Mucosa of stomach (tissue), 1 donor: ENCODE data around the gene MYCT1.

Source experiments
- H3K27me3 ChIP-seq: one replicate; pipeline ENCODE4 v1.7.0; 2013; ENCODE audit warnings: mild to moderate bottlenecking, low read length; ENCODE audit not compliant: control insufficient read depth, insufficient read depth
- H3K36me3 ChIP-seq: one replicate; pipeline ENCODE4 v1.7.0; 2013; ENCODE audit warnings: low read length; ENCODE audit not compliant: control insufficient read depth, insufficient read depth
- H3K4me1 ChIP-seq: one replicate; pipeline ENCODE4 v1.7.0; 2013; ENCODE audit warnings: mild to moderate bottlenecking, low read length; ENCODE audit not compliant: control insufficient read depth, insufficient read depth
- H3K4me3 ChIP-seq: one replicate; pipeline ENCODE4 v1.7.0; 2013; ENCODE audit warnings: low read length
- H3K9ac ChIP-seq: one replicate; pipeline ENCODE4 v1.7.0; 2013; ENCODE audit warnings: mild to moderate bottlenecking, low read length, moderate library complexity
- H3K9me3 ChIP-seq: one replicate; pipeline ENCODE4 v1.7.0; 2013; ENCODE audit warnings: mild to moderate bottlenecking, low read length, moderate library complexity; ENCODE audit not compliant: control insufficient read depth
- donor health status: Pancreatic carcinoma.

MYCT1 gene

GRCh38 chr6:152771061-152771687 is 73.5 kb downstream of the MYCT1 start:
- H3K9ac ChIP-seq = no peak overlapping the region
- H3K36me3 ChIP-seq = no peaks in the 10 kb centered on the region
- no peaks in the 10 kb centered on the region for H3K4me1 ChIP-seq

More at GRCh38 chr6:152771061-152771687, 73.5 kb downstream of the MYCT1 start:
- Histone ChIP-seq H3K9me3 (no peaks in the 10 kb centered on the region), H3K27me3 (no peaks in the 10 kb centered on the region), H3K4me3 (no peak overlapping the region)
